Activated T-cell treated with anti-CD3 and anti-CD28 coated beads, Interleukin-2, amount 50 U/mL, for 1 hour (primary cell): ENCODE measurements around the gene AMPD2.

Experiments
- DNase-seq: peaks from one replicate; pipeline ENCODE4 v3.0.0-alpha.2; 2020

Gene AMPD2

GRCh38 chr1:109631513-109632505 lies 12.2 kb downstream of the AMPD2 start:
- no peak for DNase-seq

DNA sequence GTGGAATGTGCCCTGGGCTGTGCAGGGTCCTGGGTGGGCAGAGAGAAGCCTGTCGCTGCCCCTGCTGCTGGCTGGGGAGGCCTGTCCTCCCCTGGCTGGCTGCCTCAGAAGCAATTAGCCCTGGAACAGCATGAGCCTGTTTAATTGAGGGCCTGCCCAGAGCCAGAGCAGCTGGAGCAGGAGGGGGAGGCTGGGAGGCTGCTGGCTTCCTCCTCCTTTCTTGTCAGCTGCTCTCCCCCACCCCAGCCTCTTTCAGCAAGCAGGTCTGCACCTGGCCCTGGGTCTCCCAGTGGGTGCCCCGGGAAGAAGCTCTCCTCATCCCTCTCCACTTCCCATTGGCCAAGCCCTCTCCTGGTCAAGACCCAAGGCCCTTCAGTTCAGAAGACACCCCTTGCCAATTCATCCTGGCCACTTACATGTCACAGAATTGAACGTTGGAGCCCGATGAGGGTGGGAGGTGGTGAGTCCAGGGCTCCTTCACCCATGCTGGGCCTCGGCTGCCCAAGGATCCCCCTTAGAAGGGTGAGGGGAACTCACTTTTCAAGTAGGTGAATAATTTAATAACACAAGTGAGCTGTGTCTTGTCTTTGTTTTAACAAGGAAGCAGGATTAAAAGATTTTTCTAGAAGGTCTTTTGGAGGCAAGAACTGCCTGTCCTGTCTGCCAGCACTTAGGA lies 13.2 kb downstream of the AMPD2 start:
- no peak for DNase-seq

DNA sequence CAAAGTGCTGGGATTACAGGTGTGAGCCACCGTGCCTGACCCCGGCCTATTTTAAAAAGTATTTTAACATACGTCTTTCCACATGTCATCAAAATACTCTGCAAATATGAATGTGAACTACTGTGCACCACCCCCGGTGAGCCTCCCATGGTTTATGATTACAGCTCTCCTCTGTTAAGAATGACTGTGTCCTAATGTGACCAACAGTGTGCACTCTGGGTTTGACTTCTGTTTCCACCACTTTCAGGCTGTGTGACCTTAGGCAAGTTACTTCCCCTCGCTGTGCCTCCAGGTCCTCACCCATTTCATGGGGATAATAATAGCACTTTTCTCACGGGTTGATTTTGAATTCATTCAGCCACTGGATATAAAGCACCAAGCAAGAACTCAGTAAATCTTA lies 14.7 kb downstream of the AMPD2 start:
- DNase-seq: no peak

DNA sequence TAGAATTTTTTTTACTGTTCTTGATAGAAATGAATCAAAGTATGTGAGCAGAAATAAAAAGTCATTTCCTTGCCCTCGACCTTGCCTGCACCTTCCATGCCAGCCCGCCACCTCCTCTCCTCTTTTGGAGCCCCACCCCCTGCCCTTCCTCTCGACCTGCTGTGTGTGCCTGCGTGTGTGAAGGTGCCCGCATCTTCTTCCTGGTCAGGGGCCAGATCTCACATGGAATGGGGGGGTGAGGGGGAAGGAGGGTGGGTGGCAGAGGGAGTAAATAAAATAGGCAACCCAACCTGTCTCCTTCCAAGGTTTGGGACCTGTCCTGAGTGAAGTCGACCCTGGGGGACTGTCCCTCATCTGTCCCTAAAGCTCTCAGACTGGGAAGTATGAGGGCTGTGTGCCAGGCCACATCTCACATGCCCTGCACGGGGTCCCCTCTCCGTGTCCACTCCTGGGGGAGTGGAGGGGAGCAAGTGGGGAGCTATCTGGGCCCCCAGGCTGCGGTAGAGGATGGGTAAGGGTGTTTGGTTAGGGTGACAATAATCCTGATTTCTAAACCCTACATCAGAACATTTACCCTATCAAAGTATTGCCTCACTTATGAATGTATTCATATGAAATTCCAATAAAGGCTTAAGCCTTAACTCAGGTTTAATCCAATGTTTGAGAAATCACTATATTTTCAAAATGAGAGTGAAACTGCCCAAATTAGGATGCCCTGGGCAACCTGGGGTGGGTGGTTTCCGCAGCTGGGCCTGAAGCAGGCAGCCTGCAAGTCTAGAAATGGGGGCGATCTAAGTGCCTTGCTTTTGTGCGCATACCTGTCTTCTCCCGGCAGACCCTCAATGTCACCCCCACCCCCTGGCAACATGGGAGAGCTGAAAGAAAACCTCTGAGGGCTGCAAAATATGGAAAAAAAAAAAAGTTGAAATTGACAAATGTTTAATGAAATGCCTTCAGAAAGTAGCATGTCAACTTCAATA lies 15.4 kb downstream of the AMPD2 start:
- no peak for DNase-seq

- DNase-seq: no peak
Observed at GRCh38 chr1:109635862-109636200, 16.2 kb downstream of the AMPD2 start.

- DNase-seq: no peak
Observed at GRCh38 chr1:109636201-109636952, 16.7 kb downstream of the AMPD2 start.

DNA sequence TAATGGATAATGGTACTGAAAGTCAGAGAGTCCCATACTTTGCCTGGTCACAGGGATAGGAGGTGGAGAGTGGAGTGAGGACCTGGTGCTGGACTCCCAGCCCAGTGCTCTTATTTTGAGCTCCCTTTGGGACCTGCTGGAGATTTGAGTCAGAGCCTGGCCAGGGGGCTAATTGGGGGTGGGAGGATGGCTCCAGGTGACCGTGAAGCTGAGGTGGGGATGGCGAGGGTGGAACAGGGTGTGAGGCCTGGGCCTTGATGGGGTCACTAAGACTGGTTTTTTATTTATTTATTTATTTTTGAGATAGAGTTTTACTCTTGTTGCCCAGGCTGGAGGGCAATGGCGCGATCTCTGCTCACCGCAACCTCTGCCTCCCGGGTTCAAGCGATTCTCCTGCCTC lies 17.8 kb downstream of the AMPD2 start:
- DNase-seq: no peak

DNA sequence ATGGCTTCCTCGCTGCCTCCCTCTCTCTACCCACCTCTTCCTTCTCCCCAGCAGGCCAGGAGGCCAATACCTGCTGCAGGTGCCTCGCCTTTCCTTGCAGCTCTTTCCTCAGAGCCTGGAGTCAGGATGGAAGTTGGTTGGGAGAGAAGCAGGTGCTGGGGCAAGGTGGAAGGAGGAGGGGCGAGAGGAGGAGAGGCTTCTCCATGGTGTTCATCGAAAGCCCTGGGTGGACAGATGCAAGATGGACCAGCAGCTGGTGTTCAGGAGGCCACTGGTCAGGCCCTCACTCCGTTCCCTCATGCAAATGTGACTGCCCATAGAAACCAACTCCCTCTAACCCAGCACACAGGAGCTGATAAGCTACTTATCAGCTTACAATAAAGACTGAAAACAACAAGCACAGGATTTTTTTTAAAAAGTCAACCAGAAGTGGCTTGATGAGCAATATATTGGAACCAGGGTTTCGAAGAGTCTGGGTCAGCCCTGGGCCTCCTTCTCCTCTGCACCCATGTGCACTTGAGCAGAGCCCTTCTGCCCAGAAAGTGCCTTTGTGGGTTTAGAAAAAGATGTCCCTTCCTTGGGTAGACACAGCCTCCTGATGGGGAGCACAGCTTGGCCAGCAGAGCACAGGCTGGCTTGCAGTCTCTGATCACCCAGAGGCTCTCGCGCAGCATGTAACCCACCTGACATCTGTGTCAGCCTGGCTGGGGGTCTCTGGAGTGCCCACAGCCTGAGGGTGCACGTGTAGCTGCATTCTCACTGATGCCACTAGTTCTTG lies 19.6 kb downstream of the AMPD2 start:
- DNase-seq: no peak

DNA sequence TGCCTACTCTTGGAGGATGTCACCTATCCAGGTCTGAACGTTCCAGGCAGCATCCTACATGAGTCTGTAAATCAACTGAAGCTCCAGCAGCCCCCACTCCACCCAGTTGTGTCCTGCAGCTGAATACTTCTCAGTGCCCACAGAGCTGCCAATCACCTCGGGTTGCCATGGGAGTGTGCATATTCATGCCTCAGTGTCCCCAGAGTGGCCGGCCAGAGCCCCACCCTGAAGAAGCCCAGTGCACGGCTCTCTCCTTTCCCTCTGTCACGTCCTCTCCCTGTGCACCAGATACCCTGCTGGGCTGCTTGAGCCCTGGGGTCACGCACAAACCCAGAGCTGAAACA lies 20.2 kb downstream of the AMPD2 start:
- DNase-seq: no peak

- DNase-seq: peak; percentile 95
Observed at GRCh38 chr1:109640285-109640865, 20.7 kb downstream of the AMPD2 start.

DNA sequence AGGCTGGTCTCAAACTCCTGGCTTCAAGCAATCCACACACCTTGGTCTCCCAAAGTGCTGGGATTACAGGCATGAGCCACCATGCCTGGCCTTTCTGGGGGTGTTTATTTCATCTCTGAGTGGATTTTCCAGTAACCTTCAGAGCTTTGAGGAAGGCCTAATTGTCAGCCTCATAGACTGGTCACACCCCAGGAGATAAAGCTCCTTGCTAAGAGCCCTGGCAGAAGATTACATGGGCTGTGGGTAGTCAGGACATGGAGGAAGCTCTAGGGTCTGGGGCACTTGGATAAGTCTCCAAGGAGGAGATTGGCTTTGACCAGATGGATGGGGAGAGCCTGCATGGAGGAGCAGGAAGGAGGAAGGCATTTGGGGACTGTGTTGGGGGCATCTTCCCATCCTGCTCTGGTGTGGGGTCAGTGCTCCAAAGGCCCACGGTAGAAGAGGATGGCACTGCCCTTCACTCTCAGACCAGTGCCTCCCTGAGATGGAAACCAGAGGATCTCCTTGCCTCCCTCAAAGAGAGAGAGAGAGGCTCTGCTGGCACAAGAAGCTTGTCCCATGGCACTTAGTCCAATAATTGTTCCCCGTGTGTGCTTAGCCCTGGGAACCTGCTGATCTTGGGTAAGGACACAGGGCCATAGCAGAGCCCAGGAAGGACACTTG lies 21.6 kb downstream of the AMPD2 start:
- no peak for DNase-seq

DNA sequence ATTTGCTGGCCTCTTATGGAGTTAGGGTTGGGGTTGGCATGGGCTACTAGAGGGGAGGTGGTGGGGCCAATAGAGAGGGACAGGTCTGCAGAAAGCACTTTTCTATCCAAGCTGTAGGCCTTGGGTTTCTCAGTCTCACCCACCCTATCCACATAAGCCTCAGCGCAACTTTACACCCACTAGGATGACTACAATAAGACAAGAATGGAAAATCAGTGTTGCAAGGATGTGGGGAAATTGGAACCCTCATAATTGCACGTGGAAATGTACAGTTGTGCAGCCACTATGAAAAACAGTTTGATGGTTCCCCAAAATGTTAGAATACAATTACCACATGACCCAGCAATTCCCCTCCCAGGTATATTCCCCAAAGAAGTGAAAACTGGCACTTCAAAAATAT lies 22.2 kb downstream of the AMPD2 start:
- DNase-seq: no peak

- no peak for DNase-seq
Observed at GRCh38 chr1:109642626-109643025, 23.0 kb downstream of the AMPD2 start.

GRCh38 chr1:109643385-109644230 lies 24.0 kb downstream of the AMPD2 start:
- peak; percentile 89 for DNase-seq

DNA sequence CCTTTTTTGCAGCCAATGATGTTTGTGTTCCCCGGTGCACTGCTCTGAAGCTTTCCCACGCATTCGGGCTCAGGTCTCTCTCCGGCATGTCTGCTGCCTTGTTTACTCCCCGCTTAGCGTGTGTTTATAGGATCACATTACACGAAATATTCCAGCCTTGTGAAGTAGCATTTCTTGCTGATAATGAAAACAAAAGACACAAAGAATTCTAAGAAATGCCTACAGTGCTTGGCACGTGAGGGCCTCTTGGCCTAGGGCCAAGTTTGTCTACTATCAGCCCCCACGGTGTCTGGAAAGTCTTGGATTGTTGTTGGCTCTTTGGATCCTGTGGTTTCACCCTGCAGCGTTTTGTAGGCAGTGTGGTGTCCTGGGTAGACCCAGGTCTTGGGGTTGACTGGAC lies 25.0 kb downstream of the AMPD2 start:
- no peak for DNase-seq

DNA sequence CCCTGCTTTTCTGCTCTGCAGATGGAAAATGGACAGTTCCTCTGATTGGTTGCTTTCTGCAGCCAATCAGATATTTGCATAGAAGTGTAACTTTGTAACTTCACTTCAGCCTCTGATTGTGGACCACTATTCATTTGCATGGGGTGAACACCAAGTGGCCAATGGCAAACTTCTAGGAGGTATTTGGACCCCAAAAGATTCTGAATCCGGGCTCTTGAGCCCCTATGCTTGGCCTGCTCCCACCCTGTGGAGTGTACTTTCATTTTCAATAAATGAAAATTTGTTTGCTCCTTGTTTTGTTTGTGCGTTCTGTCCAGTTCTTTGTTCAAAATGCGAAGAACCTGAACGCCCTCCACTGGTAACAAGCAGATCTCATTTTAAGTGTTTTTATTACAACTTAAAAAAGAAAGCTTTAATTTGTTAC lies 29.9 kb downstream of the AMPD2 start:
- DNase-seq: no peak

DNA sequence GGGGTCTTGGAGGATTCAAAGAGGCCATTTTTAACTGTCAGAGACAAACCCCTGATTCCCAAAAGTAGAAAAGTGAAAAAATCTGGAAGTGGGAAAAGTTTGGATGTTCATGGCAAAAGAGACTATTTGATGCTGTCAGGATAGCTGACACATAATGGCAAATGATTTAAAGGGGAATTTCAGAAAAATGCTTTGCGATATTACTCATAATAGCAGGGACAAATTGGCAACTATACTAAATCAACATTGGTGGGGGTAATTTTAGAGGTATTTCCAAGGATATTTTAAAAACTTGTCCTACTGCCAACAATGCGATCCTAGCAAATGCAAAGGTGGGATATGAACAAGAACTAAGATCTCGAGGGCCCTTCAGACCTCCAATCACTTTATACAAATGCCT lies 31.0 kb downstream of the AMPD2 start:
- no peak for DNase-seq

DNA sequence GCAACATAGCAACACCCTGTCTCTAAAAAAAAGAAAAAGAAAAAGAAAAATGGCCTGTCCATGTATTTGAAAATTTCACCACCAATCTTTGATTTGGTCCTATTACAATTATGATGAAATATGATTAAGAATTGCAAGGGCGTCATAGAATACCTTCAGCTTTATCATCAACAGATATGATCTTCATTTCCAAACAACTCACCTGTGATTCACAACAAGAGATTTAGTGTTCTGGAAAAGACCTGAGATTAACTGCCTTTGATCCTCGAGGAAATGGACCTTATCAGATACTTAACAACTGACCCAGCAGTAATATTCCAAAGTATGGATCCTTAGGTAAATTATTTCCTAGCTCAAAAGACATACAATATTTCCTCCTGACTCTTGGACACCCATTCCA lies 32.8 kb downstream of the AMPD2 start:
- DNase-seq: no peak

- DNase-seq: no peak
Observed at GRCh38 chr1:109653306-109653705, 33.7 kb downstream of the AMPD2 start.

DNA sequence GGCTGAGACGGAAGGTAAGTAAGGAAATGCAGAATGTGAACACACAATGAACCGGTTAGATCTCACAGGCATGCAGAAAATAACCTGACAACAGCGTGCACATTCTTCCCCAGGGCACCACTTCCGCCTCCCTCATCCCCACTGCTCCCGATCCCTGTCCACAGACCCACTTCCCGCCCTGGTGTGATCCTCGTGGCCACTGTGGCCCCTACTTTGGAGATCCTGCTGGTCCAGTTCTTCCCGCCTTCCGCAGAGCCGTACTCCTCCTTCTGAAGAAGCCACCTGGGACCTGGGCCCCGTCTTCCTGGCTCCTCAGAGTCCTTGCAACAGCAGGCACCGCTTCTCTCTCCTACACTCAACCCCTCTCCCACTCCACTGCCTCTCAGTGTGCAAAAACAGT lies 34.9 kb downstream of the AMPD2 start:
- DNase-seq: no peak
